Nephron progenitor cell (in vitro differentiated cells): ENCODE measurements around the gene PIP5KL1.
A peak's percentile ranks its signal among the peaks of the same experiment; 100 is the strongest.

Experiments
- DNase-seq: peaks from one replicate; pipeline ENCODE4 v3.0.0; 2021
- H3K27ac Mint-ChIP-seq: 2 replicates; pipeline ENCODE4 v1.8.0; 2021; ENCODE audit warnings: mild to moderate bottlenecking, moderate library complexity, mixed read lengths
- H3K27me3 Mint-ChIP-seq: 2 replicates; pipeline ENCODE4 v1.8.0; 2021; ENCODE audit warnings: mild to moderate bottlenecking, low read depth, mixed read lengths; ENCODE audit not compliant: poor library complexity
- H3K36me3 Mint-ChIP-seq: 2 replicates; pipeline ENCODE4 v1.8.0; 2021; ENCODE audit warnings: low read depth, mixed read lengths
- H3K4me1 Mint-ChIP-seq: 2 replicates; pipeline ENCODE4 v1.8.0; 2021; ENCODE audit warnings: mixed read lengths
- H3K4me3 Mint-ChIP-seq: 2 replicates; pipeline ENCODE4 v1.8.0; 2021; ENCODE audit warnings: mild to moderate bottlenecking, moderate library complexity, mixed read lengths
- H3K9me3 Mint-ChIP-seq: 2 replicates; pipeline ENCODE4 v1.8.0; 2021; ENCODE audit warnings: mild to moderate bottlenecking, moderate library complexity, mixed read lengths
- TF ChIP-seq, protein P1 (sequence below): fragments of 200-600 bp; sonication (generic); IDR thresholded peaks from 2 replicates; pipeline ENCODE4 v1.5.0; 2021; ENCODE audit warnings: antibody characterized with exemption

Gene PIP5KL1

GRCh38 chr9:127953154-127953553 is 22.6 kb upstream of the PIP5KL1 start:
- H3K9me3 Mint-ChIP-seq, result no peaks in the 10 kb centered on the region
- no peak overlapping the region for H3K4me3 Mint-ChIP-seq
- no peak for DNase-seq
- no peak overlapping the region for H3K27ac Mint-ChIP-seq
- peaks cover 46% of the 10 kb centered on the region for H3K4me1 Mint-ChIP-seq
- peaks cover 8% of the 10 kb centered on the region for H3K36me3 Mint-ChIP-seq
- no peaks in the 10 kb centered on the region for H3K27me3 Mint-ChIP-seq
- TF ChIP-seq, protein P1, sequence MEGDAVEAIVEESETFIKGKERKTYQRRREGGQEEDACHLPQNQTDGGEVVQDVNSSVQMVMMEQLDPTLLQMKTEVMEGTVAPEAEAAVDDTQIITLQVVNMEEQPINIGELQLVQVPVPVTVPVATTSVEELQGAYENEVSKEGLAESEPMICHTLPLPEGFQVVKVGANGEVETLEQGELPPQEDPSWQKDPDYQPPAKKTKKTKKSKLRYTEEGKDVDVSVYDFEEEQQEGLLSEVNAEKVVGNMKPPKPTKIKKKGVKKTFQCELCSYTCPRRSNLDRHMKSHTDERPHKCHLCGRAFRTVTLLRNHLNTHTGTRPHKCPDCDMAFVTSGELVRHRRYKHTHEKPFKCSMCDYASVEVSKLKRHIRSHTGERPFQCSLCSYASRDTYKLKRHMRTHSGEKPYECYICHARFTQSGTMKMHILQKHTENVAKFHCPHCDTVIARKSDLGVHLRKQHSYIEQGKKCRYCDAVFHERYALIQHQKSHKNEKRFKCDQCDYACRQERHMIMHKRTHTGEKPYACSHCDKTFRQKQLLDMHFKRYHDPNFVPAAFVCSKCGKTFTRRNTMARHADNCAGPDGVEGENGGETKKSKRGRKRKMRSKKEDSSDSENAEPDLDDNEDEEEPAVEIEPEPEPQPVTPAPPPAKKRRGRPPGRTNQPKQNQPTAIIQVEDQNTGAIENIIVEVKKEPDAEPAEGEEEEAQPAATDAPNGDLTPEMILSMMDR, result no peak

- Mint-ChIP-seq H3K27ac (peak overlapping the region; percentile 83), H3K36me3 (peaks cover 3% of the 10 kb centered on the region), H3K4me1 (peaks cover 54% of the 10 kb centered on the region), H3K4me3 (no peak overlapping the region), H3K9me3 (no peaks in the 10 kb centered on the region), H3K27me3 (peaks cover 4% of the 10 kb centered on the region)
- TF ChIP-seq, protein P1, result no peak
- DNase-seq, result no peak
These were observed 20.1 kb upstream of the PIP5KL1 start for GRCh38 chr9:127950513-127951289.

DNA sequence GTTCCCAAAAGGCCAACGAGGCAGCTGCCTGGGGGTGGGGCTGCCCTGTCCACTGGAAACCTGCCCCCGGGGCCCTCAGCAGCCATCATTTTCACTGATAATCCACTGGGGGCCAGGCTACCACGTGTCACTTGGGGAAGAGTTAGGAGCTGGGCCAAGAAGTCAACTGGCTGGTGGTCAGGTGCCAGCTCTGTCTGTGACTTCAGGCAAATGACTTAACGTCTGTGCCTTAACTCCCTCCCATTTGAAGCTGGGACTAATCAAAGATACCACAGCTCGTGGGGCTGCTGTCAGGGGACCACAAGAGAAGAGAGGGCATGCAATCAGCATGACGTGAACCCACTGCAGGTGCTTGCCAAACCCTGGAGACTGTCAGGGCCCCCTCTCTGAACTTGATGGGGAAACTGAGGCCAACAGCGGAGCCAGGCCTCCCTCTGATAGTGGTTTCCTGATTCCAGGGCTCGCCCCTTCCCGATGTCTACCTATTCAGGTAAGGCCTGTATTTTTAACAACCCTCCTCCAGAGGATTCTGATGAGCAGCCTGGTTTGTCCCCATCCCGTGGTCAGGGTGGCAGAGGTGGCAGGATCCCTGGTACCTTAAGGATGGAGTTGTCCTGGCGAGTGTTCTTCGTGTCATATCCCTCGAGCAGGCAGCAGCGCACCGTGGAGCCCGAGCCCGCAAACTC is 19.4 kb upstream of the PIP5KL1 start:
- H3K36me3 Mint-ChIP-seq, result peaks cover 3% of the 10 kb centered on the region
- H3K9me3 Mint-ChIP-seq, result no peaks in the 10 kb centered on the region
- H3K4me3 Mint-ChIP-seq, result no peak overlapping the region
- H3K4me1 Mint-ChIP-seq, result peaks cover 47% of the 10 kb centered on the region
- H3K27ac Mint-ChIP-seq, result peak overlapping the region; percentile 45
- no peak for DNase-seq
- H3K27me3 Mint-ChIP-seq, result peaks cover 4% of the 10 kb centered on the region
- TF ChIP-seq, protein P1, result no peak

DNA sequence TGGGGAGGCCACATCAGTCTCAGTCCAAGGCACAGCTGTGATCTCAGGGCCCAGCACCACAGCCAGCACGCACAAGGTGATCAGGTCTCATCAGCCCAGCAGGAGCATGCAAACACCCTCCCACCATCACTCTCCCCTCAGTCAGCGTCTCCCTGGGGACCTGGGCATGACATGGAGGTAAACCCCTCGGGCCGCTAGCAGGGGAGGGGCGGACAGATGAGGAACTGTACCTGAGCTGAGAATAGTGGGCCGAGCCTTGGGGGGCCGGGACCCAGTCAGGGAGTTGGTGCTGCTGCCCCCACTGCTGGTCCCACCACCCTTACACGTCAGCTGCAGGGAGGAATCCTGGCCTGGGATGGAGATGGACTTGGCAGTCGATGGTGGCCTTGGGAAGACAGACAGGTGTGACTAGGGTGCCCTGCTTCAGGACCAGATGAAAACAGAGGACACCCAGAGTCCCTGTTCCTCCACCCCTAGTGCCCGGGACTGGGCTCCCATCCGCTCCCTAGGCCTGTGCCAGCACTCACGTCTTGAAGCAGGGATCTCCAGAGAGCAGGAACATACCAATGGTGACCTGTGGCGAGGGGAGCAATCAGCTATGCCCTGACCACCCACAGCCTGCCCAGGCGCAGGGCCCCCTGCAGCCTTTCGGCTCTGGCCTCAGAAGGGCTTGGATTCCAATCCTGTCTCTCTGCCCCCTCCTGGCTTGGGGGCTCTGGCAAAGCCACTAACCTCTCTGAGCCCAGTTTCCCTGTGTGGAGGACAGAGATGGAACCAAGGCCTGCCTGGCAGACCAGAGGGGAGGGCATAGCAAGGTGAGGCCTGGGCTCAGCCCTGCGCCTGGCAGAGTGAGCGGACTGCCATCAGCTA is 17.5 kb upstream of the PIP5KL1 start:
- no peak for DNase-seq
- H3K27ac Mint-ChIP-seq, result peak overlapping the region; percentile 88
- H3K9me3 Mint-ChIP-seq, result no peaks in the 10 kb centered on the region

DNA sequence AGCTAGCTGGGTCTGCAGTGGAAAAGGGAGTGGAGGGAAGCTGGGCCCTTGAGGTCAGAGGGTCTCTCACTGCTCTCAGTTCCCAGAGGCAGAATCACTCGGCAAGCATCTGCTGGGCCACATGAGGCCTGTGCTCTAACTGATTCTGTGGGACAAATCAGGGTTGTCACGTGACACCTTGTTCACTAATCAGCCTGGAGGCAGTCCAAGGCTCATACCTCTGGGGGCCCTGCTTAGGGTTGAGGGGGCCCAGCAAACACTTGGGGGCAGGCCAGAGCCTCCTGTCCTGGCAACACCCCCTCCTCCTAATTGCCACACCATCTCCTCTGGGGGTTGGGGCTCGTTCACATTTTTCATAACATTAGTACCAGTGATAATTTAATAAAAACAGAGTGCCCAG is 16.2 kb upstream of the PIP5KL1 start:
- DNase-seq, result no peak
- no peak overlapping the region for H3K4me3 Mint-ChIP-seq
- H3K27ac Mint-ChIP-seq, result no peak overlapping the region
- peaks cover 9% of the 10 kb centered on the region for H3K36me3 Mint-ChIP-seq
- H3K9me3 Mint-ChIP-seq, result no peaks in the 10 kb centered on the region
- H3K4me1 Mint-ChIP-seq, result peaks cover 49% of the 10 kb centered on the region
- TF ChIP-seq, protein P1, result no peak
- peaks cover 4% of the 10 kb centered on the region for H3K27me3 Mint-ChIP-seq

More for the DNA sequence above, 17.5 kb upstream of the PIP5KL1 start:
- Mint-ChIP-seq H3K27me3 (peaks cover 4% of the 10 kb centered on the region), H3K36me3 (peaks cover 4% of the 10 kb centered on the region), H3K4me3 (no peak overlapping the region), H3K4me1 (peaks cover 43% of the 10 kb centered on the region)
- TF ChIP-seq, protein P1, result no peak
